NCI-H2081 treated with DMSO at 0.1 percent for 48 hours (cell line): ENCODE data around the gene ALCAM.

Experiments
- DNase-seq: peaks from one replicate; lab custom pipeline; 2025; lab: John Stamatoyannopoulos, UW

The ALCAM gene

GRCh38 chr3:105493305-105493892 lies 126.7 kb downstream of the ALCAM start:
- DNase-seq: no peak

- no peak for DNase-seq
Measured at GRCh38 chr3:105495021-105495420, 128.3 kb downstream of the ALCAM start.

- no peak for DNase-seq
Measured at GRCh38 chr3:105496343-105496742, 129.6 kb downstream of the ALCAM start.

- DNase-seq: no peak
Measured at GRCh38 chr3:105497386-105497785, 130.7 kb downstream of the ALCAM start.

GRCh38 chr3:105499961-105500360 lies 133.3 kb downstream of the ALCAM start:
- DNase-seq: no peak

GRCh38 chr3:105502333-105502732 lies 135.6 kb downstream of the ALCAM start:
- peak; percentile 41 for DNase-seq

GRCh38 chr3:105503191-105503593 lies 136.5 kb downstream of the ALCAM start:
- DNase-seq: peak; percentile 24

- DNase-seq: no peak
Measured at GRCh38 chr3:105504440-105504951, 137.8 kb downstream of the ALCAM start.

- DNase-seq: no peak
Measured at GRCh38 chr3:105505170-105505569, 138.5 kb downstream of the ALCAM start.

- DNase-seq: no peak
Measured at GRCh38 chr3:105511031-105511430, 144.3 kb downstream of the ALCAM start.

- no peak for DNase-seq
Measured at GRCh38 chr3:105512061-105512460, 145.4 kb downstream of the ALCAM start.

- DNase-seq: no peak
Measured at GRCh38 chr3:105513042-105513441, 146.3 kb downstream of the ALCAM start.

- no peak for DNase-seq
Measured at GRCh38 chr3:105513886-105514285, 147.2 kb downstream of the ALCAM start.

GRCh38 chr3:105515372-105515771 lies 148.7 kb downstream of the ALCAM start:
- DNase-seq: no peak

- DNase-seq: no peak
Measured at GRCh38 chr3:105516972-105517371, 150.3 kb downstream of the ALCAM start.

GRCh38 chr3:105518203-105518602 lies 151.5 kb downstream of the ALCAM start:
- no peak for DNase-seq

- DNase-seq: peak; percentile 59
Measured at GRCh38 chr3:105518806-105519418, 152.2 kb downstream of the ALCAM start.

- DNase-seq: no peak
Measured at GRCh38 chr3:105521770-105522169, 155.1 kb downstream of the ALCAM start.

GRCh38 chr3:105523501-105523900 lies 156.8 kb downstream of the ALCAM start:
- DNase-seq: no peak

GRCh38 chr3:105525531-105525930 lies 158.8 kb downstream of the ALCAM start:
- no peak for DNase-seq

GRCh38 chr3:105526360-105527111 lies 159.8 kb downstream of the ALCAM start:
- DNase-seq: peak; percentile 57

GRCh38 chr3:105527535-105527934 lies 160.8 kb downstream of the ALCAM start:
- peak; percentile 72 for DNase-seq

GRCh38 chr3:105527949-105528348 lies 161.2 kb downstream of the ALCAM start:
- DNase-seq: peak; percentile 95
